Esophagus muscularis mucosa (tissue), 3 donors: ENCODE results near the gene FGD6.

Experiments
- POLR2A ChIP-seq: fragments of 450-650 bp; IDR thresholded peaks from one replicate; pipeline ENCODE4 v1.6.1; 2017; ENCODE audit warnings: antibody characterized with exemption, moderate library complexity, mild to moderate bottlenecking, low read depth
- TF ChIP-seq, protein P1 (sequence below), 3 experiments: fragments of 200-600 bp in 2 of 3; fragments of 450-650 bp in 1 of 3; sonication (generic) in 2 of 3; IDR thresholded peaks; one replicate each; pipeline ENCODE4 v1.5.1; 2017 to 2019; ENCODE audit warnings: antibody characterized with exemption in 3 of 3, mild to moderate bottlenecking in 2 of 3, moderate library complexity in 1 of 3

DNA sequence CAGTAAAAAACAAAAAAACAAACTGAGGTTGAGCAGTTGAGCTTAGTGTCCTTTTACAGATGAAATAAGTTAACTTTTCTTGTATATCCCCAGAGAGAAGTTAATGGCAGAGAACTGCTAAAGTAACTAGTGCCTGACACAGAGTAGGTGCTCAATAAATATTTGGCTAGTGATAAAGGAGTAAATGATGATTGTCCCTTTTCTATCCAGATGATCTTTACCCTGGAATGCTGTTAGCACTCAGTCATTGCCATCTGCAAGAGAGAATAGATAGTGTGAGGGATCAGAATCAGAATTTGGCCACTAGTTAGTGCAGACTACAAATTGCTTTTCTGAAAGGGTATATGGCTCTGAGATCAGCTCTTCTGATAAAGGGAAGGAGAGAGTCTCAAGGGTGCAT is 21.9 kb upstream of the FGD6 start:
- TF ChIP-seq, protein P1, sequence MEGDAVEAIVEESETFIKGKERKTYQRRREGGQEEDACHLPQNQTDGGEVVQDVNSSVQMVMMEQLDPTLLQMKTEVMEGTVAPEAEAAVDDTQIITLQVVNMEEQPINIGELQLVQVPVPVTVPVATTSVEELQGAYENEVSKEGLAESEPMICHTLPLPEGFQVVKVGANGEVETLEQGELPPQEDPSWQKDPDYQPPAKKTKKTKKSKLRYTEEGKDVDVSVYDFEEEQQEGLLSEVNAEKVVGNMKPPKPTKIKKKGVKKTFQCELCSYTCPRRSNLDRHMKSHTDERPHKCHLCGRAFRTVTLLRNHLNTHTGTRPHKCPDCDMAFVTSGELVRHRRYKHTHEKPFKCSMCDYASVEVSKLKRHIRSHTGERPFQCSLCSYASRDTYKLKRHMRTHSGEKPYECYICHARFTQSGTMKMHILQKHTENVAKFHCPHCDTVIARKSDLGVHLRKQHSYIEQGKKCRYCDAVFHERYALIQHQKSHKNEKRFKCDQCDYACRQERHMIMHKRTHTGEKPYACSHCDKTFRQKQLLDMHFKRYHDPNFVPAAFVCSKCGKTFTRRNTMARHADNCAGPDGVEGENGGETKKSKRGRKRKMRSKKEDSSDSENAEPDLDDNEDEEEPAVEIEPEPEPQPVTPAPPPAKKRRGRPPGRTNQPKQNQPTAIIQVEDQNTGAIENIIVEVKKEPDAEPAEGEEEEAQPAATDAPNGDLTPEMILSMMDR (IDR thresholded peaks at IDR 0.05) = no peak
- TF ChIP-seq POLR2A = no peak
